ENCODE measurements around the gene ZC2HC1B. TPM values are rescaled to one million over a fixed set of nuclear protein-coding genes. Genes with fewer than 3 reads are reported as not detected.

ZC2HC1B gene
- total and polyA plus RNA-seq, 10 of the 15 experiments (the other 5 are each of a cell fraction or from before 2014, with no cell fraction given): 0.09 to 0.36 (median 0.31) TPM; not detected in 5

GRCh38 chr6:143863771-143864170, 503 bp upstream of the ZC2HC1B start (continued):
- TF ChIP-seq ZBTB40 (IDR thresholded peaks at IDR 0.05; ENCODE audit: borderline replicate concordance): no peak
- no peak for TF ChIP-seq CEBPB (IDR thresholded peaks at IDR 0.05; ENCODE audit: borderline replicate concordance in 1 of 2, low read depth in 2 of 2, low read length in 2 of 2)
- TF ChIP-seq PML (IDR thresholded peaks at IDR 0.05; ENCODE audit: low read length): no peak
- no peak for TF ChIP-seq MAX (IDR thresholded peaks at IDR 0.05; ENCODE audit: low read depth, low read length)
- no peak for TF ChIP-seq RFX5 (IDR thresholded peaks at IDR 0.05; ENCODE audit: low read depth, low read length)
- no peak for TF ChIP-seq BHLHE40 (IDR thresholded peaks at IDR 0.05; ENCODE audit: borderline replicate concordance in 1 of 2, low read depth in 2 of 2, low read length in 1 of 2)
- no peak for TF ChIP-seq ZNF274 (IDR thresholded peaks at IDR 0.05; ENCODE audit: insufficient read depth, insufficient read length)
- no peak for TF ChIP-seq ZNF207 (IDR thresholded peaks at IDR 0.05; ENCODE audit: borderline replicate concordance)
- no peak for TF ChIP-seq SREBF1 (IDR thresholded peaks at IDR 0.05; ENCODE audit: low read length)
- no peak for TF ChIP-seq USF1 (IDR thresholded peaks at IDR 0.05; ENCODE audit: borderline replicate concordance, extremely low read length, insufficient read depth, low read depth, low read length)
- no peak for TF ChIP-seq BRCA1 (IDR thresholded peaks at IDR 0.05; ENCODE audit: low read depth, low read length)
- TF ChIP-seq BCL3 (IDR thresholded peaks at IDR 0.05; ENCODE audit: borderline replicate concordance, insufficient read depth, low read depth, low read length, poor library complexity, severe bottlenecking): no peak
